HG03457 (cell line): ENCODE data around the gene DCAF15.
"Not testable (repeated sequence)": the region's sequence is repeated elsewhere in the genome, so short reads cannot be mapped to it uniquely, and the experiment has no call there.

ENCODE experiments used
- ATAC-seq: cut with Tn5 transposase; IDR thresholded peaks from one replicate; pipeline ENCODE4 v1.9.1; 2021; ENCODE audit warnings: moderate number of reproducible peaks; ENCODE audit not compliant: unreplicated experiment

Gene DCAF15

GRCh38 chr19:13959141-13959961 is 7.0 kb downstream of the DCAF15 start:
- no peak for ATAC-seq

GRCh38 chr19:13959962-13960862 is 7.9 kb downstream of the DCAF15 start:
- no peak for ATAC-seq

GRCh38 chr19:13960863-13961784 is 8.8 kb downstream of the DCAF15 start:
- no peak for ATAC-seq

- no peak for ATAC-seq
These were observed 9.8 kb downstream of the DCAF15 start for GRCh38 chr19:13961826-13962698.

- no peak for ATAC-seq
These were observed 10.6 kb downstream of the DCAF15 start for GRCh38 chr19:13962699-13963602.

GRCh38 chr19:13963603-13964105 is 11.3 kb downstream of the DCAF15 start:
- ATAC-seq = no peak

- ATAC-seq = no peak
These were observed 12.5 kb downstream of the DCAF15 start for GRCh38 chr19:13964776-13965175.

- ATAC-seq = no peak
These were observed 13.1 kb downstream of the DCAF15 start for GRCh38 chr19:13965377-13965896.

GRCh38 chr19:13965926-13966683 is 13.8 kb downstream of the DCAF15 start:
- no peak for ATAC-seq

- no peak for ATAC-seq
These were observed 14.4 kb downstream of the DCAF15 start for GRCh38 chr19:13966684-13967128.

- ATAC-seq = not testable (repeated sequence)
These were observed 14.9 kb downstream of the DCAF15 start for GRCh38 chr19:13967206-13967605.

GRCh38 chr19:13968383-13968935 is 16.1 kb downstream of the DCAF15 start:
- no peak for ATAC-seq

- no peak for ATAC-seq
These were observed 16.7 kb downstream of the DCAF15 start for GRCh38 chr19:13968999-13969398.

- ATAC-seq = no peak
These were observed 17.6 kb downstream of the DCAF15 start for GRCh38 chr19:13969897-13970296.

GRCh38 chr19:13971868-13972267 is 19.6 kb downstream of the DCAF15 start:
- not testable (repeated sequence) for ATAC-seq

GRCh38 chr19:13972368-13973155 is 20.3 kb downstream of the DCAF15 start:
- no peak for ATAC-seq
